Vagina (tissue), 2 donors: ENCODE measurements around the gene MAP4K4. TPM values are rescaled to one million over a fixed set of nuclear protein-coding genes. Genes with fewer than 3 reads are reported as not detected.

Source experiments
- DNase-seq, 2 donors: peaks; one replicate each; pipeline ENCODE4 v3.0.0-alpha.2; 2017; ENCODE audit errors: extremely low spot score in 2 of 2
- H3K27ac ChIP-seq: fragments of 200-600 bp; sonication (generic); one replicate; pipeline ENCODE4 v1.5.1; 2019
- H3K27me3 ChIP-seq: fragments of 200-600 bp; sonication (generic); one replicate; pipeline ENCODE4 v1.5.1; 2019
- H3K36me3 ChIP-seq, 2 donors: fragments of 200-600 bp; sonication (generic); one replicate each; pipeline ENCODE4 v1.5.1; 2017 to 2019
- H3K4me1 ChIP-seq: fragments of 200-600 bp; sonication (generic); one replicate; pipeline ENCODE4 v1.5.1; 2019
- H3K4me3 ChIP-seq, 2 donors: fragments of 200-600 bp; sonication (generic); 1 replicate in 1 of 2; 2 replicates in 1 of 2; pipeline ENCODE4 v1.5.1; 2016 to 2019
- H3K9me3 ChIP-seq: fragments of 200-600 bp; sonication (generic); one replicate; pipeline ENCODE4 v1.5.1; 2019
- CTCF ChIP-seq, 3 experiments: fragments of 450-650 bp in 2 of 3; fragments of 200-600 bp in 1 of 3; sonication (generic) in 1 of 3; IDR thresholded peaks; one replicate each; pipeline ENCODE4 v1.5.1; 2017 to 2019; ENCODE audit warnings: antibody characterized with exemption in 3 of 3, mild to moderate bottlenecking in 2 of 3, moderate library complexity in 2 of 3
- POLR2A ChIP-seq, 2 donors: fragments of 450-650 bp; IDR thresholded peaks; one replicate each; pipeline ENCODE4 v1.6.1; 2017; ENCODE audit warnings: antibody characterized with exemption in 2 of 2, mild to moderate bottlenecking in 2 of 2, moderate library complexity in 2 of 2
- POLR2AphosphoS5 ChIP-seq, 2 donors: sonication (generic); formaldehyde crosslinking; IDR thresholded peaks; one replicate each; pipeline ENCODE4 v1.9.0; 2017; ENCODE audit warnings: antibody characterized with exemption in 2 of 2, mild to moderate bottlenecking in 2 of 2, low read depth in 1 of 2; ENCODE audit not compliant: insufficient read depth in 1 of 2
- intact Hi-C: fragments of 100-400 bp; cut with DNase I; formaldehyde crosslinking; loops from one replicate; pipeline ENCODE4 v1.15.1; 2023
- total RNA-seq: library from RNA; depleted of rRNA; stranded (reverse); fragments of >200 nt; gene quantifications from one replicate; pipeline ENCODE4 v1.2.3, GENCODE V29; 2016

Gene MAP4K4
- total RNA-seq, 1 donor from 2014 or later, result 75.9 TPM

- H3K27ac ChIP-seq, result no peak overlapping the region
- TF ChIP-seq CTCF (IDR thresholded peaks at IDR 0.05), result no peak
- TF ChIP-seq POLR2AphosphoS5 (IDR thresholded peaks at IDR 0.05; ENCODE audit: insufficient read depth in 1 of 2, low read depth in 1 of 2), result no peak
- TF ChIP-seq POLR2A (IDR thresholded peaks at IDR 0.05), result no peak
- H3K4me3 ChIP-seq, result no peak overlapping the region
- H3K36me3 ChIP-seq, result peaks cover 0 to 28% of the 10 kb centered on the region in 2 donors
- intact Hi-C loops, result loop anchor here (5.0 kb wide), 1 partner anchor 1251 kb away; no protein-coding TSS in a partner anchor
- no peak for DNase-seq
- no peaks in the 10 kb centered on the region for H3K9me3 ChIP-seq
- H3K4me1 ChIP-seq, result no peaks in the 10 kb centered on the region
- H3K27me3 ChIP-seq, result no peaks in the 10 kb centered on the region
These were observed 198.4 kb downstream of the MAP4K4 start for GRCh38 chr2:101895819-101896322.

DNA sequence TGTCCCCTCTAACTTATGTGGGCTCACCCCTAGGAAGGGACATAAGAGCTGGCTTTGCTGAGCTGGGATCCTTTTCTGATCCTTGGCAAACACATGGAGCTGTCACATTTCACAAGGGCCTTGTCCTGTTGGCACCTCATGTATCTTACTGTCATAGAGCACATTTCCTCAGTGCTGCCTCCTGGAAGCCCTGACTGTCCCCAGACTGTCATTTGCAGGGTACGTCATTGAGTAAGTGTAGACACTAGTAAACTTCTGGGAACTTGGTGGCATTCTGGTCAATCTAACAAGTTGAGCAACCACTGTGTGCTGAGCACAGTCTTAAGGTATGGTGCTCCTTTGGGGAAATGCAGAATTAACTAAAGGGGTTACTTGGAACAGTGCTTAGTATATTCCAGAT is 199.8 kb downstream of the MAP4K4 start:
- TF ChIP-seq POLR2A (IDR thresholded peaks at IDR 0.05) (no peak), POLR2AphosphoS5 (IDR thresholded peaks at IDR 0.05; ENCODE audit: insufficient read depth in 1 of 2, low read depth in 1 of 2) (no peak), CTCF (IDR thresholded peaks at IDR 0.05) (no peak)
- Histone ChIP-seq H3K36me3 (peaks cover 0 to 20% of the 10 kb centered on the region in 2 donors), H3K27me3 (no peaks in the 10 kb centered on the region), H3K27ac (no peak overlapping the region), H3K9me3 (no peaks in the 10 kb centered on the region), H3K4me1 (no peaks in the 10 kb centered on the region), H3K4me3 (no peak overlapping the region)
- DNase-seq, result no peak
- intact Hi-C loops, result loop anchor here (5.0 kb wide), 1 partner anchor 1250 kb away; no protein-coding TSS in a partner anchor

DNA sequence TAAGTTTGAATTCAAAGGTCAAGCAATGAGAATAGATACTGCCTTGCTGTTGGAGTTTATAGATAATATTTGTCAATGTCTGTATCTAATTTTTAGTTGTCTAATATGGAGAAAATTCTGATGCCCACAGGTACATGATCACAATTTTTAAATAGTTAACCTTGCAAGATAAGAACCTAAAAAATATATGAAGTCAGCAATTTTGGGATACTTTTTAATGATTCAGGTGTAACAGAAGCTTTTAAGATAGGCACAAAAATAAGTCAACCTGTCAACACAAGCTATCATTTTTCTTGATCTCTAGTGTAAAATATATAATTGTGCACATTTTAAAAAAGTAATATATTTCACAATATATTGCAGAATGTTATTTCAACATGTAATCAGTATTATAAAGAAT is 201.8 kb downstream of the MAP4K4 start:
- TF ChIP-seq POLR2A (IDR thresholded peaks at IDR 0.05) (no peak), POLR2AphosphoS5 (IDR thresholded peaks at IDR 0.05; ENCODE audit: insufficient read depth in 1 of 2, low read depth in 1 of 2) (no peak), CTCF (IDR thresholded peaks at IDR 0.05) (no peak)

DNA sequence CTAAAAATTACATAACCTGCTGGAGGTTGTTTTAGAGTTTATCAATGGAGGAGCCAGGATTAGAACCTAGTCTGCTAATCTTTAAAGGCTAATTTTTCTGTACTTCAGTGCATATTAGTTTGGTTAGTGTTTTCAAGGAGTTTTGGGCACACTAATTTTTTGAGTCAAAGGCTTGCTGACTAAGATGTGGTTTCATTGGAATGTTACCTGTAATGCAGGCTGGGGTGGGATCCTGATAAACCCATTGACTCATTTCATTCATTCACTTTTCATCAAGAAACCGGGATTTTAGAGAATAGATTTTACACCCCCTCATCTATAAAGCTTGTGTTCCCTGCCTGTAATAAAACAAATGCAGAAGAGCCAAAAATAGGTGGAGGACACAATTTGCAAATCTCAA is 202.4 kb downstream of the MAP4K4 start:
- H3K27me3 ChIP-seq, result no peaks in the 10 kb centered on the region
- TF ChIP-seq POLR2A (IDR thresholded peaks at IDR 0.05) (no peak), CTCF (IDR thresholded peaks at IDR 0.05) (no peak), POLR2AphosphoS5 (IDR thresholded peaks at IDR 0.05; ENCODE audit: insufficient read depth in 1 of 2, low read depth in 1 of 2) (no peak)
- no peaks in the 10 kb centered on the region for H3K9me3 ChIP-seq
- H3K4me3 ChIP-seq, result no peak overlapping the region
- H3K36me3 ChIP-seq, result no peaks in the 10 kb centered on the region
- no peak overlapping the region for H3K27ac ChIP-seq
- intact Hi-C loops, result loop anchor here (5.0 kb wide), 1 partner anchor 1247 kb away; no protein-coding TSS in a partner anchor
- DNase-seq, result no peak
- no peaks in the 10 kb centered on the region for H3K4me1 ChIP-seq

More for the DNA sequence above, 201.8 kb downstream of the MAP4K4 start:
- H3K4me1 ChIP-seq, result no peaks in the 10 kb centered on the region
- no peaks in the 10 kb centered on the region for H3K9me3 ChIP-seq
- no peak overlapping the region for H3K4me3 ChIP-seq
- intact Hi-C loops, result loop anchor here (5.0 kb wide), 1 partner anchor 1248 kb away; no protein-coding TSS in a partner anchor
- no peak overlapping the region for H3K27ac ChIP-seq
- peaks cover 0 to 2% of the 10 kb centered on the region in 2 donors for H3K36me3 ChIP-seq
- no peak for DNase-seq
- H3K27me3 ChIP-seq, result no peaks in the 10 kb centered on the region

- TF ChIP-seq POLR2A (IDR thresholded peaks at IDR 0.05), result no peak
- no peak for TF ChIP-seq POLR2AphosphoS5 (IDR thresholded peaks at IDR 0.05; ENCODE audit: insufficient read depth in 1 of 2, low read depth in 1 of 2)
- TF ChIP-seq CTCF (IDR thresholded peaks at IDR 0.05), result no peak
- no peaks in the 10 kb centered on the region for H3K9me3 ChIP-seq
- H3K36me3 ChIP-seq, result no peaks in the 10 kb centered on the region
- intact Hi-C loops, result no loop called here
- no peaks in the 10 kb centered on the region for H3K27me3 ChIP-seq
- H3K27ac ChIP-seq, result no peak overlapping the region
- H3K4me1 ChIP-seq, result no peaks in the 10 kb centered on the region
- H3K4me3 ChIP-seq, result no peak overlapping the region
- no peak for DNase-seq
These were observed 202.9 kb downstream of the MAP4K4 start for GRCh38 chr2:101900375-101900774.
